Renal cortex interstitium (tissue), 15 donors: Measurements from ENCODE around the gene E2F6. TPM values are rescaled to one million over a fixed set of nuclear protein-coding genes. Genes with fewer than 3 reads are reported as not detected.

Source experiments
- DNase-seq, 11 donors: peaks; one replicate each; pipeline ENCODE4 v3.0.0-alpha.2; 2013; ENCODE audit warnings: low read depth in 9 of 11, low spot score in 4 of 11; ENCODE audit errors: extremely low read depth in 1 of 11
- long read RNA-seq, 16 experiments: transcript quantifications; one replicate each; lab custom pipeline, GENCODE V29; 2026
- polyA plus RNA-seq, 3 donors: library from polyadenylated mRNA; unstranded; fragments of 120-200 nt; gene quantifications; one replicate each; pipeline ENCODE4 v1.2.1, GENCODE V29; 2013; ENCODE audit not compliant: insufficient read length in 3 of 3

E2F6 gene, protein sequence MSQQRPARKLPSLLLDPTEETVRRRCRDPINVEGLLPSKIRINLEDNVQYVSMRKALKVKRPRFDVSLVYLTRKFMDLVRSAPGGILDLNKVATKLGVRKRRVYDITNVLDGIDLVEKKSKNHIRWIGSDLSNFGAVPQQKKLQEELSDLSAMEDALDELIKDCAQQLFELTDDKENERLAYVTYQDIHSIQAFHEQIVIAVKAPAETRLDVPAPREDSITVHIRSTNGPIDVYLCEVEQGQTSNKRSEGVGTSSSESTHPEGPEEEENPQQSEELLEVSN
- polyA plus RNA-seq: 10 to 100 TPM; 20.9 to 22.3 (median 22.1) TPM
- long read RNA-seq, donor 1, transcript E2F6-202 (7 exons, 3,218 nt): major isoform, 7 of 8 reads
- long read RNA-seq, donor 1, partial matches to known transcripts: 0 of 8 reads
- long read RNA-seq, donor 1, other reads (novel, unspliced or antisense): 0 of 8 reads
- long read RNA-seq, donor 2, transcript E2F6-202 (7 exons, 3,218 nt): major isoform, 6 of 8 reads
- long read RNA-seq, donor 2, partial matches to known transcripts: 0 of 8 reads
- long read RNA-seq, donor 2, other reads (novel, unspliced or antisense): 0 of 8 reads
- long read RNA-seq, donor 3, transcript E2F6-202 (7 exons, 3,218 nt): major isoform, 8 of 10 reads
- long read RNA-seq, donor 3, partial matches to known transcripts: 0 of 10 reads
- long read RNA-seq, donor 3, other reads (novel, unspliced or antisense): 0 of 10 reads
- long read RNA-seq, donor 4, partial matches to known transcripts: 0 of 6 reads
- long read RNA-seq, donor 4, other reads (novel, unspliced or antisense): 0 of 6 reads
- long read RNA-seq, donor 5: 0 reads
- long read RNA-seq, donor 6, partial matches to known transcripts: 0 of 6 reads
- long read RNA-seq, donor 6, other reads (novel, unspliced or antisense): 0 of 6 reads
- long read RNA-seq, donor 7, partial matches to known transcripts: 0 of 7 reads
- long read RNA-seq, donor 7, other reads (novel, unspliced or antisense): 0 of 7 reads
- long read RNA-seq, donor 8, partial matches to known transcripts: 0 of 9 reads
- long read RNA-seq, donor 8, other reads (novel, unspliced or antisense): 0 of 9 reads
- long read RNA-seq, donor 9, transcript E2F6-202 (7 exons, 3,218 nt): major isoform, 6 of 11 reads
- long read RNA-seq, donor 9, partial matches to known transcripts: 0 of 11 reads
- long read RNA-seq, donor 9, other reads (novel, unspliced or antisense): 0 of 11 reads
- long read RNA-seq, donor 10, transcript E2F6-202 (7 exons, 3,218 nt): major isoform, 5 of 5 reads
- long read RNA-seq, donor 10, partial matches to known transcripts: 0 of 5 reads
- long read RNA-seq, donor 10, other reads (novel, unspliced or antisense): 0 of 5 reads
- long read RNA-seq, donor 11, partial matches to known transcripts: 0 of 4 reads
- long read RNA-seq, donor 11, other reads (novel, unspliced or antisense): 0 of 4 reads
- long read RNA-seq, donor 12, partial matches to known transcripts: 0 of 2 reads
- long read RNA-seq, donor 12, other reads (novel, unspliced or antisense): 0 of 2 reads
- long read RNA-seq, donor 13, transcript E2F6-202 (7 exons, 3,218 nt): major isoform, 10 of 16 reads
- long read RNA-seq, donor 13, partial matches to known transcripts: 0 of 16 reads
- long read RNA-seq, donor 13, other reads (novel, unspliced or antisense): 0 of 16 reads
- long read RNA-seq, donor 14, partial matches to known transcripts: 0 of 5 reads
- long read RNA-seq, donor 14, other reads (novel, unspliced or antisense): 0 of 5 reads
- long read RNA-seq, donor 15, transcript E2F6-202 (7 exons, 3,218 nt): major isoform, 5 of 9 reads
- long read RNA-seq, donor 15, partial matches to known transcripts: 0 of 9 reads
- long read RNA-seq, donor 15, other reads (novel, unspliced or antisense): 0 of 9 reads
- long read RNA-seq, donor 16, transcript E2F6-202 (7 exons, 3,218 nt): major isoform, 13 of 22 reads
- long read RNA-seq, donor 16, partial matches to known transcripts: 5 of 22 reads
- long read RNA-seq, donor 16, other reads (novel, unspliced or antisense): 0 of 22 reads

DNA sequence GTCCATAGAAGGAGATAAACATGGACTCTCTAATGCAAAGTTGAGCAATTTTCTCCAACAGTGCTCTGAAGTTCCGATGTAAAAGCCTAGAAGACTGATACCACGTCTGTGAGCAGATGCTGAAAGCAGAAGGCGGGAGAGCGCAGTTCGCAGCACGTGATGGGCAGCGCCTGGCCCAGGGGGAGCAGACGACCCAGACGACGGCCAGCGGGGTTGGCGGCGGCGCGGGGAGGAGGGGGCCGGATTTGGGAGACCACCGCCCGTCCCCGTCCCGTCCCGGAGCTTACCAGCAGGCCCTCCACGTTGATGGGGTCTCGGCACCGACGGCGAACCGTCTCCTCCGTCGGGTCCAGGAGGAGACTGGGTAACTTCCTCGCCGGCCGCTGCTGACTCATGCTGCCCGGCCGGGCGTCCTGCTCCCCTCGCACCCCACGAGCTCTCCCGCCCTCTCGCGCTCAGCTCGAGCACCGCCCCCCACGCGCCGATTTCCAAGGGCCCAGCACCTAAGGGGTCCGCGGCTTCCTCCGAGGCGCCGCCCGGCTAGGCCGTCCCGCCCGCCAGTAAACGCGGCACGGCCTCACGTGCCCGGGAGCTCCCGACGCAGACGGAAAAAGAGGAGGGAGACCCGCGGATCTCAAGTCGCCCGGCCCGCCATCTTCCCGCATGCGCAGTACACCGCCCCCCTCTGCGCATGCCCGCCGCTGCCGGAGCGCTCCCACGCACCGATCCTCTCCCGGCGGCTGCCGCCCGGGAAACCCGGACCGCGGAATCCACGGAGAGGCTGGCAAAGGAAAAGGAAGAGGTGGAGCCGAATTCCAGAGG is at the start of gene E2F6:
Gene E2F6, minus strand, starts transcription at position 677 of the 822 bp plus-strand sequence. Its CDS starts 282 bp downstream, at position 395.
- DNase-seq: peak; percentile 78 to 93 (median 87)

DNA sequence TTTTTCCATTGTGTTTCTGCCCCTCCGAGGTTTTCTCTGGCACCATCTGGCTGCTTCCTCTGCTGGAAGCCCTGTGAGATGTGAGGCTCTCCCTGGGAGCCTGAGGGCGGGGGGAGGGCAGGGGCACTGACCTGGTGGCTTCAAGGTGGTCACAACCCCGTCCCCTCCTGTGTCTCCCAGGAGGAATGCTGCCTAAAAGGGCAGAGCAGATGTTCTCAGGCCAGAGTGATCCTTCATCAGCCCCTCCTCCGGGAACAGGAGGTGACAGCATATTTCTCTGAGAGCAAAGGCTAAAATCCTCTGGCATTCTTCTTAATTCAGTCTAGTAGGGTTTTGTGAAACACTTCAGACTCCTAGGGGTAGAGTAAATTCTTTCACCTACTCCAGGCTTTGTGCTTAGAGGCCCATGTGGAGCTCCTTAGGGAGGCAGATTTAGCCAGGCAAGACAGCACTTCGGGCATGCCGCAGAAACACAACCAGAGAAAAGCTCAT is 49.6 kb upstream of the E2F6 start:
- no peak for DNase-seq

DNA sequence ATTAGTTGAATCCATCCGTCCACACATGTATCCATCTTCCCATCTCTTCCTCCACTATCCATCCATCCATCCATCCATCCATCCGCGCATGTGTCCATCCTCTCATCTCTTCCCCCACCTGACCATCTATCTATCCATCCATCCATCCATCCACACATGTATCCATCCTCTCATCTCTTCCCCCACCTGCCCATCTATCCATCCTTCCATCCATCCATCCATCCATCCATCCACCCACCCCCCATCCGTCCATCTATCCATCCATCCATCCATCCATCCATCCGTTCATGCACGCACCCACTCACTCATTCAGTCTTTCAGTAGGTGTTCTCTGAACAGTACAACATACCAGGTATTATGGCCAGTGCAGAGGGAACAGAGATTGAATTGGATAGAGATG is 48.9 kb upstream of the E2F6 start:
- DNase-seq: no peak

DNA sequence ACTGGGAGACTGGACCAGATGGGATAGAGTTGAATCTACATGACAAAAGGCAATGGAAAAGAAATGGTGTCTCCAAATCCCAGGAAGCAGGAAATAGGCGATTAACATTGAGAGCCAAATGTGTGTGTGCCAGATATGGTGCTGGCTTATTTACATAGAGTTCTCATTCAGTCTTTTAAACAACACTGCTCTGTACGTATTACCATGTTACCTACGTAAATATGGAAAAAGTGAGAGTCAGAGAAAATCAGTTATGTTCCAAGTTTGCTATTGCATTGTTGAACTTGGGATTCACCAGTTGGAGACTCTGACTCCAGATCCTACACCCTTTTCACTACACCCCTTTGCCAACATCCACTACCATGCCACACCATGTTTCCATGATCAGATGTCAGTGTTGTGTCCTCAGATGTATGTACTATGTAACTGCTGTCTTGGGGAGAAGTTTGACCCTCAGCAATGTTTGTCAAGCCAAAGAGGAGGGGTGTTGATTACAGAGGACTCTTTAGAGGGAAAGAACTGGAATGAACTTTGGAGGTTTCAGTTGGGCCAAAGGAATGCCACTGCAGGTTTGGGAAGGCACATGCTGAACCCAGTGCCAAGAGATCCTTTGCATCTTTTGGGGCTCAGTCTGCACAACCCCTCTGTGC is 48.2 kb upstream of the E2F6 start:
- DNase-seq: no peak

DNA sequence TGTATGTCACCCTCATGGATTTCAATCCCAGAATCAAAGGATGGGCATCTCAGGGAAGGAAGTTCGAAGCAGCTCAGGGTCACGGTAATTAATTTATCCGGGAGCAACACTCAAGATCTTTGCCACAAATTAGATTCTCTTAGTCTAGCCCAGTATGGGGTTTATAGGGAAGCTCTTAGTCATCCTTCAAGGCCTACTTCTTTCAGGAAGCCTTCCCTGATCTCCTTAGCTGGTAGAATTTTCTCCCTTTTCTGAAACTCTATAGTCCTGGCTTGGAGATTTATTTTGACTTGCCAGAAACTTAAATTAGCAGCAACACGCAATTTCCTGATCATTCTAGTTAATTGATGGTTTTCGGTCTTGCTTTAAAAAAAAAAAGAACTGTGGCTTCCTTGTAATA is 47.4 kb upstream of the E2F6 start:
- no peak for DNase-seq

DNA sequence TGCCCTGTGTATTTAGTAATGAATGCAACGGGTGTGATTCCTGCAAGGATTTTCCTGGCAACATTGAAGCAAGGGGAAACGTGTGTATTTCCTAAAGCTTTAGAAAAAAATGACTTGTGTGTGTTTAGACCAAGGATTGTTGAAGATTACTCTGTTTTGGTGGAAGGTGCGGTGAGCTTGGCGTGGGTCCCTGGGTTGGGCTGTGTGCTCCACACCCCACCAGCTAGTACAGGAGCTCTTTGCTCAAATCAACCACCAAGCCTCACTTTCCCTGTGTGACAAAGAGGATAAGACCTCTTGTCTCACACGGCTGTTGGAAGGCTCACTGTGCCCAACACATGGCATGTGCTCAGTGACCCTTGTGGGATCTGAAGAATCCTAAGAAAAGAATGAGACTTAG is 46.5 kb upstream of the E2F6 start:
- no peak for DNase-seq

DNA sequence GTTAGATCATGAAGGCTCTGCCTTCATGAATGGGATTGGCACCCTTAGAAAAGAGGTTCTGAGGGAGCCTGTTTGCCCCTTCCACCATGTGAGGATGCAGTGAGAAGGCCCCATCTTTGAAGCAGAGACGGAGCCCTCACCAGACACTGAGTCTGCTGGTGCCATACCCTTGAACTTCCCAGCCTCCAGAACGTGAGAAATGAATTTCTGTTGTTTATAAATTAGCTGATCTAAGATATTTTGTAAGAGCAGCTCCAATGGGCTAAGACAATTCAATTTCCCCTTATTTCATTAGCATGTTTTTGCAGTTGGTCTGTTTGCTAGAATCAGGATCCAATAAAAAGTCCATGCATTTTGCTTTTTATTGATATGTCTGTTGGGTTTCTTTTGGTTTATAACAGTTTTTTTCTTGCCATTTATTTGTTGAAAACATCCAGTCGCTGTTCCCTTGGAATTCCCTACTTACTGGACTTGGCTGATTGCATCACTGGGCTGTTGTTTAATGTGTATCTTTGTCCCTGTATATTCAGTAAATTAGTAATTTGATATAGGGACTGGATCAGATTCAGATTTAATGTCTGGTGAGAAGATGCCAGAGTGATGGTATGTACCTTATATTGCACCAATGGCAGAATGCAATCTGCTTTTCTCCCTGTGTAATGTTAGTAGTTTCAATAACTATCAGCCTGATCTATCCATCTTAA is 43.8 kb upstream of the E2F6 start:
- DNase-seq: no peak

DNA sequence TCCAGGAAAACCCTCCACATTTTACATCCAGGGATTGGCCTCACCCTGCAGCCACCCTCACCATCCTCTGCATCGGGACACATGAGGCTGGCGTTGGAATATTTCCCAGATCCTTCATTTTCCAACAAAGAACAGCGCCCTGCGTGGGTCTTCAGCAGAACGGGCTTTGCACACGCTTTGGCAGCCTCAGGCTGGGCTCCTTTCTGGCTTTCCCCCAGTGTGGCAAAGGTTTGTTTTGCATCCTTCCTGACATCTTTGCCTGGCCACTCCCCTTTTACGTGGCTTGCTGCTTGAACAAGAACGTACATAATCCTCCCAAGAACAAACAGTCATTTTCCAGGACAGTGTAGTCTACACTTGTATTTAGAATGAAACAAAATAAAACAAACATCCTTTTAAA is 42.3 kb upstream of the E2F6 start:
- DNase-seq: no peak

DNA sequence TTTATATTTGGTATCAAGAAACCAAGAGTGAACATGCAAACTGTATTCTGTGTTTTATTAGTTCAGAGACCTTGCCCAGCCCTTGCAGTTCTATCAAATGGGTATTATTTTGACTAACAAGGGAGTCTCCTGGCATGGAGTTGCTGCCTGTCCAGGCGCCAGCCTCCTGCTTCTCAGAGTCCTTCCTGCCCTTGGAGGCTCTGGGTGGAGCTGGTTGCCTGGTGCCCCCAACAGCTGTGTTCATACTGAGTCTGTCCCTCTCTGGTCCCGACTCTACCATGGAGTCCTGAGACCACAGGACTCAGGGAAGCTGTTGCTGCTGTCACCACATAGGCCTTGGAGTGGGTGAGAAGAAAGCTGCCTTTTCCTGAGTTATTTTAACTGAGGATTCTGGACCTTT is 41.6 kb upstream of the E2F6 start:
- DNase-seq: no peak

DNA sequence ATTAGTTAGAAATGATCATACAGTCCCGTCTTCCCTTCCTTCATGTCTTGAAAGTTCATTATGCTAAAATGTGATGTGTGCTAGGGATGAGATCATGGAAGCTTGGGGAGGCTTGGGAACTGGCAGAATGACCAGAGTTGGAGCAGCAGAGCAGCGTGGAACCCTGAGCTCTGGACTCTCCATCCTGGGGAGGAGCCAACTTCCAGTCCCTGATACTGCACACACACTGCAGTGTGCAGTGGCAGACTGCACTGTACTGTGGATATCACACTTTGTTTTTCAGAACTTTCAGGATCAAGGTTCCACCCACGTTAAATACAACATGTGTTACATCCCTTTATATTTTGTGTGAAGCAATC is 40.6 kb upstream of the E2F6 start:
- DNase-seq: no peak

DNA sequence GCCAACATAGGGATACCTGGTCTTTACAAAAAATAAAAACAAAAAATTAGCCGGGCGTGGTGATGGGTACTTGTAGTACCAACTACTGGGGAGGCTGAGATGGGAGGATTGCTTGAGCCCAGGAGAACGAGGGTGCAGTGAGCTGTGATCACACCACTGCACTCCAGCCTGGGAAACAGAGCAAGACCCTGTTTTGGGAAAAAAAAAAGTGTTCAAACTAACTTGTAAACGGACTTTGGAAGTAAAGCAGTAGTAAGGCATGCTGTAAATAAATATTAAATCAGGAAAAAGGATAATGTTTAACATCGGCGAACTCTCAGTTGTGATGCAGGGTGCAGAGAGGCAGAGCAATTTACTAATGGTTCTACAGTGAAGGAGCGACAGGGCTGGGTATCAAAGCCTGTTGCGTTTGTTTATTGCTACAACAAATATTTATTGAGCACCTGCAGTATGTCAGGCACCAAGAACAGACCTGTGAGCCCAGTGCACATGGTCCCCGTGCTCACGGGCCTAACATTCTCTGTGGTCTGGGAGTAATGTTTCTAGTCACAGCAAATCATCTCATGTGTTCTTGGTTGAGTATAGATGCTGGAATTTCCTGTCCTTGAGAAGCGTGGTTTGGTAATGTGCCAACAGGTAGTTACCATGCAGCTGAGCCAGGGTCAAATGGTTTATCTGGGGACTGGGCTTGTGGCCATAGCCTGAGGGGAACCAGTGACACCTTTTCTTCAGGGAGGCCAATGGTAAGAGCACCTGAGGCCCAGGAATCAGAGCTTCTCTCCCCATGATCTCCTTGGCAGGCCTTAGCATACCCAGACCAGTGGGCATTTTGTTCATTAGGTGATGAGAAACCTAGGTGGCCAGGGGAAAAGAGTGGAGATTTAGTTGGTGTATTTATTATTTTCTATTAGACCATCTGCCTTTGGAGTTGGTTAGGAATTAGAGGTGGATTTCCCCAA is 40.0 kb upstream of the E2F6 start:
- no peak for DNase-seq

DNA sequence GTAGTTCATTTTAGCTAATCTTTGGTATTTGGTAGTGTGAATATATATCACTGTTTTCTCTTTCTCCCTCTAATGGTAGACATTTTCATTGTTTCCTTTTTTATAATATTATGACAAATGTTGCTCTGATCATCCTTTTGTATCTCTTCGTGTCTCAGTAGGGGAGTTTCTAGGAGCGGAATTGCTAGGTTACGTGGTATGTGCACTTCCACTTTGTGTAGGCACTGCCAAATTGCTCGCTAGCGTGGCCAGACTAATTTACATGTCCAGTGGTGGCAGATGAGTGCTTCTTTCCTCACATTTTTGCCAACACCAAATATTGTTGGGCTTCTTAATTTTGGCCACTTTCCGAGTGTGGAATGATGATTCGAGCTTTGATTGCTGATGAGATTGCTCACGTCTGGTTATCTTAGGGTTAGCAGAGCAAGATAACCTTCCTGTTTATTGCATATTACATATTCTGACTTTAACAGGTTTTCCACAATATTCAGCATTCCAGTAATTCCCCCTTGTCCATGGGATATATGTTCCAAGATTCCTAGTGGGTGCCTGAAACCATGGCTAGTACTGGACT is 37.5 kb upstream of the E2F6 start:
- no peak for DNase-seq

DNA sequence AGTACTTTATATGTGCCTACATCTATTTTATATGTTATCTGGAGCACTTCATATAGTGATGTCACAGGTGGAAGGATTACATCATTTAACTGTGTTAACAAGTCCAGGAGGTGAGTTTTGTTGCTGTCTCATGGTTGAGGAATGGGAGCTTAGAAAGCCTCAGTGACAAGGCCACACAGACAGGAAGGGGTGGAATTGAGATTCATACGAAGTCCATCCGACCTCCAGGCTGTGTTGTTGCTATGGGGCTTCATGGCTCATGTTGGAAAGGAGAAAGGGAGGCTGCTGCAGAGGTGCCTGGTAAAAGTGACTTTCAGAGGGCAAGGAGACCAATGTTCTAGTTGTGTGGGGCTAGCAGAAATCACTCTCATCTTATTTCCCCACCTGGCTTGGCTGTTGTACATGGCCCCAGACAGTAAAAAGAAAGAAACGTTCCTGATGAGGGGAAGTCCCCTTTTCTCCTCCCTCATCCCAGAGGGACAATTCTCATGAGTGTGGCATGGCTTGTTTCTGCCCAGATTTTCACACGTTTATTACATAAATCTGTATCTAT is 36.9 kb upstream of the E2F6 start:
- DNase-seq: no peak

DNA sequence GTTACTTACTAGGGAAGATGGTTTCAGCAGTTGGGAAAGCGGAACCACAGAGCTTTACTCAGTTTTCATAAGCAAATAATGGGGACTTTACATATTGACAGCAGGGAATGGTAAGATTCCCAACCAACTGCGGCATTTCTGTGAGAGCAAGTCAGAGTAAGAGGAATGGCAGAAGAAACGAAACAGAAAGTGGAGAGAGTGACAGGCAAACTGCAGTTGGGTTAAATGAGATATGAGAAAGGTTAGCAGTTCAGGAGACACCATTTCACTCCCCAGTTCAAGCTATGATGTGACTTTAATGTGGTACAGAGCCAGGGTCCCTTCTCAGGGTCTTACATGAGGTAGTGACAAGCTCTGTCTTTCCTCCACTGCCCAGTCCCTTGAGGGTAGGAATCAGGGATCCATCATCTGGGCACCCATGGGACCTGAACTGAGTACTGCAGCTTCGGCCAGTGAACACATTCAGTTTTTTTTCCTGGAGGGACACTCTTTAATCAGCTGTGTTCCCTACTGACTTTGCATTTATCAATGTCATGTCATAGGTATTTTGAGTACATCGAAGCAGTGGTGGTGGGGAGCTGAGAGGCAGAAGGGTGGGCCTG is 34.8 kb upstream of the E2F6 start:
- DNase-seq: no peak
